HG02973 (cell line): ENCODE results near the gene ZFHX3.

Source experiments
- ATAC-seq: cut with Tn5 transposase; IDR thresholded peaks from one replicate; pipeline ENCODE4 v1.9.1; 2021; ENCODE audit warnings: moderate library complexity; ENCODE audit not compliant: unreplicated experiment

ZFHX3 gene

GRCh38 chr16:72785171-72785570 is 262.8 kb downstream of the ZFHX3 start:
- no peak for ATAC-seq

GRCh38 chr16:72783716-72784318 is 264.1 kb downstream of the ZFHX3 start:
- no peak for ATAC-seq

- no peak for ATAC-seq
These were observed 278.1 kb downstream of the ZFHX3 start for GRCh38 chr16:72769876-72770275.

GRCh38 chr16:72768591-72768990 is 279.3 kb downstream of the ZFHX3 start:
- no peak for ATAC-seq

GRCh38 chr16:72766506-72766905 is 281.4 kb downstream of the ZFHX3 start:
- no peak for ATAC-seq

- no peak for ATAC-seq
These were observed 283.8 kb downstream of the ZFHX3 start for GRCh38 chr16:72764015-72764654.

GRCh38 chr16:72760581-72760980 is 287.3 kb downstream of the ZFHX3 start:
- no peak for ATAC-seq

- no peak for ATAC-seq
These were observed 294.0 kb downstream of the ZFHX3 start for GRCh38 chr16:72753881-72754280.

DNA sequence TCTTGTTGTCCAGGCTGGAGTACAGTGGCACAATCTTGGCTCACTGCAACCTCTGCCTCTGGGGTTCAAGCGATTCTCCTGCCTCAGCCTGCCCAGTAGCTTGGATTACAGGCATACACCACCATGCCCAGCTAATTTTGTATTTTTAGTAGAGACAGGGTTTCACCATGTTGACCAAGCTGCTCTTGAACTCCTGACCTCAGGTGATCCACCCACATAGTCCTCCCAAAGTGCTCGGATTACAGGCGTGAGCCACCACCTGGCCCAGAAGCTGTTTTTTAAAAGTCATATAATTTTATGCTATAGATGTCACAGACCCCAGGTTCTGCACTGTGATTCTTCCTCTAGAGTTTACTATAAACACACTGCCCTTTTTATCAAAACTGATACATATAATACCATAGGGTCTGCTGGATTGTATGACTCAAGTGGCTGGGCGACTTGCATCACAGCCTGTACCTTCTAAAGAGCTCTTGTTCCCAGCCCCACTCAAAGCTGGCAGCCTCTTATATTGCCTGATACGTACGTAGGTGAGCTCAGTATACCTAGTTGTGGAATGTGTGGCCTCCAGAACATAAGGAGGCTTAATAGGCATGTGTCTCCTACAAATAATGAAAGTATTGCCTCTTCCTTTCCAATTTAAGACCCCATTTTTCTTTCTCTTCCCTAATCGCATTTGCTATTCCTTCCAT is 295.8 kb downstream of the ZFHX3 start:
- ATAC-seq: no peak

- ATAC-seq: no peak
These were observed 296.9 kb downstream of the ZFHX3 start for GRCh38 chr16:72751076-72751475.

- ATAC-seq: no peak
These were observed 298.8 kb downstream of the ZFHX3 start for GRCh38 chr16:72749091-72749490.

GRCh38 chr16:72744076-72744793 is 303.7 kb downstream of the ZFHX3 start:
- ATAC-seq: no peak

GRCh38 chr16:72743011-72743761 is 304.7 kb downstream of the ZFHX3 start:
- no peak for ATAC-seq

- no peak for ATAC-seq
These were observed 307.6 kb downstream of the ZFHX3 start for GRCh38 chr16:72740347-72740746.

DNA sequence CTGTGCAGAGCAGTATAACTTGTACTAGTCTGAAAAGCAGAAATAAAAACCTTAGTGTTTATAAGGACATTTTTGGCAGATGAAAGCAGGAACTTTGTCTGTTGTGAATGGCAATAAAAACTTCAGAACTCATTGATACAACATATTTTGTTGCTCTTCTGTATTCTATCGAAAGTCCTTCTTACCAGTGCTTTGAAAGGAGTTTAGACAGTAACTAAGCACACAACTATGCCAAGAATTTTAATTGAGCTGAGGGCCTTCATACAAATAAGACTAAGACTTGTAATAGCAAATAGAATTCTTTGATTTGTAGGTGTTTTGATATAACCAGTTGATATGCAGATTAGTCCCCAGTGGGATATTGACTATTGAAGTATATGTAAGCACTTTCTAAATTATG is 308.4 kb downstream of the ZFHX3 start:
- no peak for ATAC-seq

- ATAC-seq: no peak
These were observed 311.9 kb downstream of the ZFHX3 start for GRCh38 chr16:72736074-72736473.
